ENCODE results near the gene PPIB.
"Not testable (repeated sequence)": the region's sequence is repeated elsewhere in the genome, so short reads cannot be mapped to it uniquely, and the experiment has no call there.

The PPIB gene

DNA sequence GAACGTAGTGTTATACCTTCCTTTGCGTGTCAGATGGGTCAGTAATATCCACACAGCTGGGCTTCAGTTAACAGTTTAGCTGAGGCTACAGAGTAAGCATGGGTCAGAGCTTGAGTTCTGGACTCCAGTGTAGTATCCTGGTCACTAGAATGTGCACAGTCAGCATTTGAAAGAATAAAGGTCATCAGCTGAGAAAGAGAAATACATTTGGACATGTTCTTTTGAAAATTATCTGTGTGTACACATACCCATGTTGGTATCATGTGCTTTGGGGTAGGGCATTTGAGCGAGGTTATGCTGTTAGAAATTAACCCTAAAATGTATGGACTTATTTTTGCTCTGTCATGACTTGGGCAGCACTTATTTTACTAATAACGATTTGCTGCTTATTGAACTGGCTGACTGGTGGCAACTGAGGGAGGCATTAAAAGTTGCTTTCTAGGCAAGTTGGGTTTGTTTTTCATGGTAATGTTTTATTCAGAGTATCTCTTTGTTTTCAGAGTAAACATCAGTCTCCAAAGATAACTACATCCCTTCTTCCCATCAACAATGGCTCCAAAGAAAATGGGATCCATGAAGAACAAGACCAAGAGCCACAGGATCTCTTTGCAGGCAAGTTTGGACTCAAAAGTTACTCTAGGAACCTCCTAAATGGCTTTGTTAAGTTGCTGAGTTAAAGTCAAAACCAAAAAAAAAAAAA, 50.6 kb downstream of the PPIB start:
- POLR2A ChIA-PET = interaction anchor here (0.5 to 0.6 kb wide), 2 partner anchors 37 to 117 kb away, joined by 3 to 6 read pairs; no protein-coding TSS in a partner anchor
- CTCF ChIA-PET = interaction anchor here (0.9 to 4.4 kb wide), 9 partner anchors 10 to 42 kb away, joined by 3 to 23 read pairs (median 4); partner anchors contain the start of gene SNX1
- TF ChIP-seq, protein P1, sequence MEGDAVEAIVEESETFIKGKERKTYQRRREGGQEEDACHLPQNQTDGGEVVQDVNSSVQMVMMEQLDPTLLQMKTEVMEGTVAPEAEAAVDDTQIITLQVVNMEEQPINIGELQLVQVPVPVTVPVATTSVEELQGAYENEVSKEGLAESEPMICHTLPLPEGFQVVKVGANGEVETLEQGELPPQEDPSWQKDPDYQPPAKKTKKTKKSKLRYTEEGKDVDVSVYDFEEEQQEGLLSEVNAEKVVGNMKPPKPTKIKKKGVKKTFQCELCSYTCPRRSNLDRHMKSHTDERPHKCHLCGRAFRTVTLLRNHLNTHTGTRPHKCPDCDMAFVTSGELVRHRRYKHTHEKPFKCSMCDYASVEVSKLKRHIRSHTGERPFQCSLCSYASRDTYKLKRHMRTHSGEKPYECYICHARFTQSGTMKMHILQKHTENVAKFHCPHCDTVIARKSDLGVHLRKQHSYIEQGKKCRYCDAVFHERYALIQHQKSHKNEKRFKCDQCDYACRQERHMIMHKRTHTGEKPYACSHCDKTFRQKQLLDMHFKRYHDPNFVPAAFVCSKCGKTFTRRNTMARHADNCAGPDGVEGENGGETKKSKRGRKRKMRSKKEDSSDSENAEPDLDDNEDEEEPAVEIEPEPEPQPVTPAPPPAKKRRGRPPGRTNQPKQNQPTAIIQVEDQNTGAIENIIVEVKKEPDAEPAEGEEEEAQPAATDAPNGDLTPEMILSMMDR (IDR thresholded peaks at IDR 0.05; ENCODE audit: control extremely low read depth, extremely low read depth, low read depth, missing control alignments) = no peak
- DNase-seq (ENCODE audit: extremely low spot score) = no peak

DNA sequence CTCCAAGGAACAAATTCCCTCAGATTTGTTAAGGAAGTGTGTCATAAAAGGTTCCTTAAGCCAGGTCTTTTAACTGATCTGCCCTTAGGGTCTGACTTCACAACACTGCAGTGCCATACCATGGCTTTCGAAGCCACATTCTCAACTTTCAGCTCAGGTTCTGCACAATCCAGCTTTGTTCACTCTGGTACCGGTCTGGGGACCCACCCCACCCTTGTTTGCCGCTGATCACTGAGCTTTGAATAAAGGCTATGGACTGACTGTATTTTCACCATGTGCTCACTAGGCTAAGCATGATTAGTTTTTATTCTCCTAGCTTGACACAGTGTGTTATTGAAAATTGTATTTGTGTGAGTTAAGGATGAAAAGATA, 51.2 kb downstream of the PPIB start:
- no peak for DNase-seq (ENCODE audit: extremely low spot score)
- TF ChIP-seq, protein P1 (IDR thresholded peaks at IDR 0.05; ENCODE audit: control extremely low read depth, extremely low read depth, low read depth, missing control alignments) = no peak
- CTCF ChIA-PET = interaction anchor here (0.9 to 4.4 kb wide), 7 partner anchors 10 to 42 kb away, joined by 3 to 23 read pairs (median 4); partner anchors contain the start of gene SNX1
- POLR2A ChIA-PET = interaction anchor here (0.5 kb wide), 1 partner anchor 38 kb away, joined by 6 read pairs; no protein-coding TSS in a partner anchor

DNA sequence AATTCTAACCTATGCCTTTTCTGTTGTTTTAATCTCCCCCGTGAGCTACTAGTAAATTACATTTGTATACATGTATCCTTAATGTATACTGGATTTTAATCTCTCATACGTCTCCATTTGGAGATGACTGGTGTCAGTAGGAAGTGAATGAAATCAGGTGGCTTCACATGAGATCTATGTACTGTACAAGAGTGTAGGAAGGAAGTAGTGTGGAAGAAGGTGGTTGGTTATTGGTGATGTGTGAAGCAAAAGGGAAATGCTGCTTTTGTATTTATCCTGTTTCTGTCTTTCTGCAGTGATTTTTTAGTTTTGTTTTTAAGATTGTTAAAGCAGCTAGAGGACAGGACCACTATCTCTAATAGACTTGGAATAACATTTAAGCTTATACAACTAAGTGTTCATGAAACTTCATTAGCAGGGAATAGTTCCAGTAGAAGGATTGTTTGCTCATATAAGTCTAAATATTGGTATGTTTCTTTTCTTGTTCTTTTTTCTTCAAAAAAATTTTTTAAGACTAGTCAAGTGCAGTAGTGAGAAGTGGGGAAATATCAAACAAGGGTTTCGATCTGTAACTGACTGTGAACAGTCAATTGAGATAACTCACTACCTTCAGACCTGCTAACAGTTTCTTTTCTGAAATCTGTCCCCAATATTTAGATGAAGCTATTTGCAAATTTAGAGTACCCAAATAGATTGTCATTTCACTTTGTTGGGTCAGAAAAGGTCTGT, 51.7 kb downstream of the PPIB start:
- ChIA-PET CTCF (interaction anchor here (0.9 to 4.4 kb wide), 8 partner anchors 11 to 43 kb away, joined by 3 to 23 read pairs (median 4); partner anchors contain the start of gene SNX1), POLR2A (interaction anchor here (0.5 kb wide), 1 partner anchor 38 kb away, joined by 6 read pairs; no protein-coding TSS in a partner anchor)
- DNase-seq (ENCODE audit: extremely low spot score) = peak; percentile 33
- TF ChIP-seq, protein P1 (IDR thresholded peaks at IDR 0.05; ENCODE audit: control extremely low read depth, extremely low read depth, low read depth, missing control alignments) = no peak

DNA sequence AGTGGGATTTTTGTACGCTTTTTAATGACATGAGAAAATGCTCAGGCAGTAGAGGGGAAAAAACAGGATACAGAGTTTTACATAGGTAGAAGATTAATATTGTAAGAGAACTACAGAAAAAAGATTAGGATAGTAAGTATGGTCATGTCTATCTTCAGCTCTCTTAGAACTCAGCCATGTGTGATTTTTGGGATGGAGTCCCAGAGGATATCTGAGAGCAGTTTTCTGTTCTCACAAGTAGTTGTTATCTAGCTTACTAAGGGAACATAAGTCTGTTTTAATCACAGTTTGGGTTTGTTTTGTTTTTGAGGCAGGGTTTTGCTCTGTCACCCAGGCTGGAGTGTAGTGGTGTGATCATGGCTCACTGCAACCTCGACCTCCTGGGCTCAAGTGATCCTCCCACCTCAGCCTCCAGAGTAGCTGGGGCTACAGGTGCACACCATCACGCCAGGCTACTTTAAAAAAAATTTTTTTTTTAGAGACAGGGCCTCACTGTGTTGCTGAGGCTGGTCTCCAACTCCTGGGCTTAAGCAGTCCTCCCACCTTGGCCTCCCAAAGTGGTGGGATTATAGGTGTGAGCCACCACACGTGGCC, 52.6 kb downstream of the PPIB start:
- CTCF ChIA-PET = interaction anchor here (1.0 to 4.4 kb wide), 5 partner anchors 12 to 43 kb away, joined by 3 to 23 read pairs (median 7); partner anchors contain the start of gene SNX1
- DNase-seq (ENCODE audit: extremely low spot score); POLR2A ChIA-PET: not testable (repeated sequence)

DNA sequence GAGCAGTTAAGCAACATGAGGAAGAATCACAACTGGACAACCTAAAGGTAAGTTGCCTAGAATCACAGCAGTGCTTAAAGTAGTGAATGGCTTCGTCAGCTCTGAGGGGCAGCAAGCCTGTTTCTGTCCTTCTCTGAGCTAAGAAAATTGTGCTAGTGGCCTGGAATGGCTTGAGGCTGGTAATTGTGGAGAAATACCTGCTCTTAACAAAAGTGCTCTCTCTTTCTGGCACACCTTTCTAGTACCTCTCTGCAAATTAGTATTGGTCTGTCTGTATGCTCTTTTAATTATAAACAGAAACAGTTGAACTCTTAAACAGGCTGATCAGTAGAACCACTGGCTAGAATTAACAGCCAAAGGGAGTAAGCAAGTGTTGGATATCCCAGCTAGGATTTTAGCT, 55.5 kb downstream of the PPIB start:
- ChIA-PET CTCF (interaction anchor here (0.9 to 1.5 kb wide), 4 partner anchors 10 to 46 kb away, joined by 3 to 4 read pairs (median 4); no protein-coding TSS in a partner anchor), POLR2A (no interaction called here)
- DNase-seq (ENCODE audit: extremely low spot score) = no peak
- TF ChIP-seq, protein P1 (IDR thresholded peaks at IDR 0.05; ENCODE audit: control extremely low read depth, extremely low read depth, low read depth, missing control alignments) = no peak
